Occipital lobe (tissue), 2 donors: Measurements from ENCODE around the gene TYMP. TPM values are rescaled to one million over a fixed set of nuclear protein-coding genes. Genes with fewer than 3 reads are reported as not detected.
A peak's percentile ranks its signal among the peaks of the same experiment; 100 is the strongest.
"Not testable (repeated sequence)": the region's sequence is repeated elsewhere in the genome, so short reads cannot be mapped to it uniquely, and the experiment has no call there.

Experiments used
- DNase-seq: peaks from one replicate; lab custom pipeline; 2025; lab: John Stamatoyannopoulos, UW
- total RNA-seq: library from RNA; depleted of rRNA; stranded (reverse); fragments of >200 nt; gene quantifications from one replicate; pipeline ENCODE4 v1.2.3, GENCODE V29; 2014

TYMP gene
- total RNA-seq, 1 donor from 2014 or later = 2.0 TPM

DNA sequence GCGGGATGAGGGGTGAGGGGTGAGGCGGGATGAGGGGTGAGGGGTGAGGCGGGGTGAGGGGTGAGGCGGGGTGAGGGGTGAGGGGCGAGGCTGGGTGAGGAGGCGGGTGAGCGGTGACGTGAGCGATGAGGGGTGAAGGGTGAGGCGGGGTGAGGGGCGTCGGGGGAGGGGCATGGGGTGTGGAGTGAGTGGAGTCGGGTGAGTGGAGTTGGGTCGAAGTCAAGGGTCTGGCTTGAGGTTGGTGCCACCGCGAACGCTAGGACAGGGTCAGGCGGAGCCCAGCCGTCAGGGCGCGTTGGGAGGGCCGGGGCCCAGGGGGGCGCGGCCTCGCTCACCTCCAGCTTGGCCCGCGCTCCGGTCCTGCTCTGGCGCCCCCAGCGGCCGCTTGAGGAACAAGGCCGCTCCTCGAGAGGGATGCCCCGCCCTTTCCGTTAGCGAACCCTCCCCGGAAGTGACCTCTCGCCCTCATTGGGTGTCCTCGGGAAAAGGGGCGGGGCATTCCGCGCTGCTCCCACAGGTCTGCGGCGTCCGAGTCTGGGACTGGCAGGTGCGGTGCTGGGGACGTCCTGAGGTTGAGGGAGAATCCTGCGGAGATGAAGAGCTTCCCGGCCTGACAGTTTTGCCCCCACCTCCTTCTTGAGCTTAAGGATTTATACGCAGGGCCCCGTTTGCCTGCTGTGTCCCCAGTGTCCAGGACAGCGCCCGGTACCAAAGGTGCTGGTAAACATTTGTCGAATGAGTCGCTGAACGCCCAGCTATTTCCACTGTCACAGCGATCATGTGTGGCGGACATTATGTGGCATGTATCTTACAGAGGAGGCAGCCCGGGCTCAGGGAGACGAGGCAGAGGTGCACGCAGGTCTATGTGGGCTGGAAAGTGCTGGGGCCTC, 33.0 kb upstream of the TYMP start, which contains the start of gene SYCE3:
Gene SYCE3 (minus strand): TSS at position 397 of the 890 bp plus-strand sequence. CDS start 6,514 bp downstream, outside the sequence.
- DNase-seq = peak; percentile 92

DNA sequence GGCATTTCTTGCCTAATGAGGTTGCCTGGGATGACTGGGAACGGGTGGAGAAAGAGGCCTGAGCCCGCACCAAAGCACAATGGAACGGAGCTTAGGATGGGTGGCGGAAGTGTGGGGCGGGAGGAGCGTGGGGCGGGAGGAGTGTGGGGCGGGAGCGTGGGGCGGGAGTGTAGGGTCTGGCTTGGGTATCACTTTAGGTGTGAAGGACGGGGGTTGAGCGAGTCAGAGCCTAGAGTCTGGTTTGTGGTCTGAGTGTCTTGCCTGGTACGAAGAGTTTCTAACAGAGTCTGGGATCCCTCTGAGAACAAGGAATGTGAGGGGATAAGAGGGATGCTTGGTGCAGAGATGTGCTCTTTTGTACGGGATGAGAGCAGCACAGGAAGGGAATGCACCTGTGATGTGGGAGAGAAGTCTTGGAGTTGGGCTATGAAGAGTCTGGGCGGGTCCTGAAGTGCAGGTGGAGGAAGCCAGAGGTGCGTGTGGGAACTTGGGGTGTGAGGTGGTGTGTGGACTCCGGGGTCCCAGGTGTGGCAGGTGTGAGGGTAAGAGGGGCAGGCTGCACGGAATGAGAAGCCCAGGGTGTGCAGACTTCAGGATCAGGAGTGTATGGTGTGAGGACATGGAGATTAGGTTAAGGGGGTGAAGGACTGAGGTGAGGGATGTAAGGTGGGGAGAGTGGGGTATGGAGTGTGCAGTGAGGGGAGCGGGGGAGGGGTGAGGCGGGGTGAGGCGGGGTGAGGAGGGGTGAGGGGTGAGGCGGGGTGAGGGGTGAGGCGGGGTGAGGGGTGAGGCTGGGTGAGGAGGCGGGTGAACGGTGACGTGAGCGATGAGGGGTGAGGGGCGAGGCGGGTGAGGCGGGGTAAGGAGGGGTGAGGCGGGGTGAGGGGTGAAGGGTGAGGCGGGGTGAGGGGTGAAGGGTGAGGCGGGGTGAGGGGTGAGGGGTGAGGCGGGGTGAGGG, 31.9 kb upstream of the TYMP start:
- DNase-seq = no peak

DNA sequence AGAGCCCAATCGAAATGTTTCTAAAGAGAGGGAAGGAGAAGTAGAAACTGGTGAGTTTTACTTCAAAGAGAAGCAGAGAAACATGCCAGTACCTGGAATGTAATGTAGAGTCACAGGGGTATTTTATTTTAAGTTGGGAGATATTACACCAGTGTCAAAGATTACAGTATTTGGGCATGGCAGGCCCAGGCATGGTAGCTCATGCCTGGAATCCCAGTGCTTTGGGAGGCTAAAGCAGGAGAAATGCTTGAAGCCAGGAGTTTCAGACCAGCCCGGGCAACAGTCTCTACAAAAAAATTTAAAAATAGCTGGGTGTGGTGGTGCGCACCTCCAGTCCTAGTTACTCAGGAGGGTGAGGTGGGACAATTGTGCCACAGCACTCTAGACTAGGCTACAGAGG, 30.2 kb upstream of the TYMP start:
- DNase-seq = no peak

- DNase-seq = no peak
Measured at GRCh38 chr22:50556703-50557102, 26.9 kb upstream of the TYMP start.

DNA sequence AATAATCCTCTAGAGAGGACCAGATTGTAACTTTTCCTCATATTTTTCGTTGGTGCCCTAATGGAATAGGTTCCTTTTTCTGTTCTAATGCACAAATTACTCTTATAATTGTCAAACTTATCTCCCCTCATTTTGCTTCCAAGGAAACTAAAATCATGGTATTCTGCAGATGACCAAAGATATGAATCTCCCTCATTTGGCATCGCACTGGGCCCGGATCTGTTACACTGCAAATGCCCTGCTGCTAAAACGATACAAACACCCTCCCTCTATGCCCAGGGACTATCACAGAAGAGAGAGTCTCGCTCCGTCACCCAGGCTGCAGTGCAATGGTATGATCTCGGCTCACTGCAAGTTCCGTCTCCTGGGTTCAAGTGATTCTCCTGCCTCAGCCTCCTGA, 23.5 kb upstream of the TYMP start:
- DNase-seq = no peak

GRCh38 chr22:50551160-50551752, 21.4 kb upstream of the TYMP start:
- no peak for DNase-seq

DNA sequence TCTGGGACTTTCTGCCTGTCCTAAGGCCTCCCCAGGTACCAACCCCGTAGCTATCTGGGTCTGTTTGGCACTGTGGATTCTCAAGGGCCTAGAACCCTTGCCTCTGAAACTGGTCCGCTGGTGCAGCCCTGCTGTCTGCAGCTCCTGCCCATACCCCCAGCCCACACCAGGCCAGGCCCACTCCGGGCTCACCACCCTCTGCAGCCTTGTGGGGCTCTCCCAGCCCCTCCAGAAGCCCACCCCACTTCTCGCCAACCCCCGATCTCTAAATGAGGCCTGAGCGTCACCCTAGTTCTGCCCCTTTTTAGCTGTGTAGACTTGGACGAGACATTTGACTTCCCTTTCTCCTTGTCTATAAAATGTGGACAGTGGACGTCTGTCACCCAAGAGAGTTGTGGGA, 20.6 kb upstream of the TYMP start:
- DNase-seq = no peak

- DNase-seq = no peak
Measured at GRCh38 chr22:50548921-50549790, 19.3 kb upstream of the TYMP start.

- no peak for DNase-seq
Measured at GRCh38 chr22:50548040-50548920, 18.5 kb upstream of the TYMP start.

DNA sequence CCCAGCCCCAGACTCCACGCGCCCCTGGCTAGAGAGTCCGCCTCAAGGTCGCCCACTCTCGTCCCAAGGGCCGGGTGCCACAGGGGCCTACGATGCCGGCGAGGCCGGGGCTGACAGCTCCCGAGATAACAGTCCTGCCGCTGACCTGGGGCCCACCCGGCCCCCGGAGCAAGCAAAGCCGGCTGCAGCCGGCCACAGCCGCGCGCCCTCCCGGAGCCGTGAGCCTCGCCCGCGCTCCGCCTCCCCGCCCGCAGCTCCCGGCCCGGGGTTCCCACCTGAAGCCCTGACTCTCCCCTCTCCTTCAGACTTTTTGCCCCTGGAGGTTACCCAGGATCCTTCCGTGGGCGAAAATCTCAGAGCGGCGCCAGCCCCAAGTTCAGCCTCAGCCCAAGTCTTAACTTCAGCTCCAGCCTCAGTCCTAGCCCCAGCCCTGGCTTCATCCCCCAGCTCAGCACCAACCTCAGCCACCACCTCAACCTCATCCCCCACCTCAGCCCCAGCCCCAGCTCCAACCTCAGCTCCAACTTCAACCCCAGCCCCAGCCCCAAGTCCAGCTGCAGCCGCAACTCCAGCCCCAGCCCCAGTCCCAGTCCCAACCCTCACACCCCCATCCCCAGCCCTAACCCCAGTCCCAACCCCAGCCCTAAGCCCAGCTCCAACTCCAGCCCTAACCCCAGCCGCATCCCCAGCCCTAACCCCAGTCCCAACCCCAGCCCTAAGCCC, 17.6 kb upstream of the TYMP start:
- no peak for DNase-seq

DNA sequence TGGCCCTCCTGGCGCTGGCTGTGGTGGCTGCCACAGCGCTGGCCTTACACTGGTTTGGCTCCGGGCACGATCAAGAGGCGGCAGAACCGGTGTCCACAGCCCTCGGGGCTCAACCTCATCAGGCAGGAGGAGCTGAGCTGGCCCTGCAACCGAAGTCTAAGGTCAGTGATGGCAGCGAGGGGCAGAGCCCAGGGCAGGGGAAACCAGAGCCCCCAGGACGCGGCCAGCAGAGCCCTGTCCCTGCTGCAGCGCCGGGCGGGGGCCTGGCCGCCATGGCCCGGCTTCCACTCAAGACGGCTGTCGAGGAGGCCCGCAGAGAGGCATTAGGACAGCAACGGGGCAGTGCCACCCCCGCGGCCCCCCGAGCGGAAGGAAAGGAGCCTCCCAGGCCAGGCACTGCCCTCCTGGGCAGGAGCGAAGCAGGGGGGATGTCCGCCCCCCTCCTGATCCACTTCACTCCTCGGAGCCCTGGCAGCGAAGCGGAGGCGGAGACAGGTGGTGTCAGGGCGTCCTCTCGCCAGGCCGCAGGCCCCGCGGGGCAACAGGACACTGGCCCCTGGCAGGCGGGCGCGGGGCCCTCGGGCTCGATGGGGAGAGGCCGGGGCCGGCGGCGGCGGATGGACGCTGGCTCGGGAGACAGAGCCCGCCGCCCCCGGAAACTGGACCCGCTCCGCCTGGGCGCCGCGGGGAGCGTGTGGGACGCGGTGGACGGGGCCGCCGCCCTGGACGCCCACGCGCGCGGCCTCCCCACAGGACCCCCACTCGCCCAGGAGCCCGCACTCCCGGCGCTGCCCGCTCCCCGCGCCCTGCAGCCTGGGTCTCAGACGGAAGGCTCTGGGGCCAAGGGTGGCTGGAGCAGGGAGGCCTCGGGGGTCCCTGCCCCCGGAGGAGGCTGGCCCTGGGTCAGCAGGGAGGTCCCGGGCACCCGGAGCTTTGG, 16.8 kb upstream of the TYMP start:
- DNase-seq = no peak

DNA sequence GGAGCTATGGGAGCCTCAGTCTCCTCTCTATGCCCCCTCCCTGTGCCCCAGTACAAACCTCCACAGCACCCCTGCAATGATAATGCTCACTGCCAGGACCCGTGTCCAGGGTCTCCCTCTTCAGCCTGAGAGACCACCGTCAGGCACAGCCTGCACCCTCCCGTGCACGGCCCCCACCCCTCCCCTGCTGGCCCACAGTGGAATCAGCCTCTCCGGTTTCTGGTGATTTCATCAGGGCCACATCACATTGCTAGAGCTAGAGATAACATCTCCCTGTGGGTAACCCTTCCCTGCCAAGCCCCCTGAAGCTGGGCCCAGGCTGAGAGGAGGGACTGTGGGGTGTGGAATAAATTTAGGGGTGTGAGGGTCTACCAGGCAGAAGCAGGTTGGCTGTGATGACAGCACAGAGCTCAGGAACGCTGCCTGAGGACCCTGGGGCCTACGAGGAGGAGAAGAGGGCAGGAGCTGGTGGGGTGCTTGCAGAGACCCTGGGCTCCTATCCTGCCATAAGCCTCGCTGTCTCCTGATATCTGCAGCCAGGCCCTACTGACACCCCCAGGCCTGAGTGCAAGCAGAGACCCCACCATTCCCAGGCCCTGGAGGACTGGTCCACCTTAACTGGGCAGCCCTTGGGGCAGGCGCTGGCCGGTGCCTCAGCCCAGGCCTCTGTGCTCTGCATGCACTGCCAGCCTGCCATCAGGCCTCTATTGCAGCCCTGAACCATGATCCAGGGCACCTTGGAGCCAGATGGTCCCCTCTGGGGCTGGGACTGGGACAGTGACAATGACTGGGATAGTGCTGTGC, 15.9 kb upstream of the TYMP start, which contains the start of gene KLHDC7B:
Gene KLHDC7B (plus strand): TSS at position 378 of the 804 bp plus-strand sequence. CDS start 345 bp downstream, at position 723.
- DNase-seq = no peak

- DNase-seq = no peak
Measured at GRCh38 chr22:50544746-50545253, 15.0 kb upstream of the TYMP start.

DNA sequence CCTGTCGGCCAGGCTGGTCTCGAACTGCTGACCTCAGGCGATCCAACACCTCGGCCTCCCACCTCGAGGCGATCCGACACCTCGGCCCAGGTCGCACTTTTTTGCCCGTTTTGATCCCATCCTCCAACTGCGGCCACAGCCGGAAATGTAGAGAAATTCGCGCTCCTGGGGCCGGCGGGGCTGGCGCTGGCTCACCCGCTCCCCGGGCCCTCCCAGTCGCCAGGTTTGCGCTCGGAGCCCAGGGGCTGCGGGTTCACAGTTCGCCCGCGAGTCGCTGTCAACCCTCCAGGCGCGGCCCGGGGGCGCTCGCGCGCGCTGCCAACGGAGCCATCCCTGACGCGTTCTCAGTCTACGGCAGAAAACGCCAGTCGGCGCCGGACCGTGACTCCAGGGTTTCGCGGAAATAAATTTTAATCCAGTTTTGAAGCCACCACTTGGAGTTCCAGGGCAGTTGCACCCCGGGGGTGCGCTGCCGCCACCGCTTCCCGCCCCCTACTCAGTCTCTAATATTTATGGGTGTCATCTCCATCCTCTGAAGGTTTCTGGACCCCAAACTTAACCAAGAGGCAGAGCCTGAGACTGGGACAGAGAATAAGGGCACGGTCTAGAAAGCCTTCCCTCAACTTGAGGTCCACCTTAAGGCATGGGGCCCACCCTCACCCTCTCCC, 14.4 kb upstream of the TYMP start:
- DNase-seq = no peak

GRCh38 chr22:50542416-50542927, 12.7 kb upstream of the TYMP start:
- no peak for DNase-seq

DNA sequence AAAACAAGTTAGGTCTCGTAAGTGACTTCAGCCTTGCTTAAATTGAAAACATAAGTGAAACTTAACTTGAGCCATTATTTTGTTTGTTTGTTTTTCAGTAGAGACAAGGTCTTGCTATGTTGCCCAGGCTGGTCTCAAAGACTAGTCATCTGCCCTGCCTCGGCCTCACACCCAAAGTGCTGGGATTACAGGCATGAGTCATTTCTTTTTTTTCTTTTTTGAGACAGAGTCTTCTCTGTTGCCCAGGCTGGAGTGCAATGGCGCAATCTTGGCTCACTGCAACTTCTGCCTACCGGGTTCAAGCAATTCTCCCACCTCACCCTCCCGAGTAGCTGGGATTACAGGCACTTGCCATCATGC, 11.8 kb upstream of the TYMP start:
- not testable (repeated sequence) for DNase-seq
